ENCODE measurements around the gene EGFL8. TPM values are rescaled to one million over a fixed set of nuclear protein-coding genes. Genes with fewer than 3 reads are reported as not detected.

EGFL8 gene
- total and polyA plus RNA-seq, 9 of the 15 experiments (the other 6 are each of a cell fraction or from before 2014, with no cell fraction given), result 2.2 to 47.4 (median 14.2) TPM

- TF ChIP-seq ZNF592 (IDR thresholded peaks at IDR 0.05) (peak; percentile 78; the same call in 1 of the 2 replicates), OTX1 (CRISPR knock-in tag; IDR thresholded peaks at IDR 0.05) (peak; percentile 64), NR3C1 (CRISPR knock-in tag; IDR thresholded peaks at IDR 0.05) (peak; percentile 67; the same call in 1 of the 2 replicates), ZNF12 (CRISPR knock-in tag; IDR thresholded peaks at IDR 0.05) (peak; percentile 81; the same call in 1 of the 2 replicates), SRF (CRISPR knock-in tag; IDR thresholded peaks at IDR 0.05) (no peak), ZNF695 (CRISPR knock-in tag; IDR thresholded peaks at IDR 0.05) (no peak), TCF7L2 (IDR thresholded peaks at IDR 0.05; ENCODE audit: low read depth, low read length) (no peak), SRSF7 (optimal IDR thresholded peaks at IDR 0.05; ENCODE audit: low read depth, low read length) (no peak), CTCFL (IDR thresholded peaks at IDR 0.05; ENCODE audit: borderline replicate concordance, insufficient read depth, low read depth, low read length, poor library complexity, severe bottlenecking) (no peak), FOXJ3 (CRISPR knock-in tag; IDR thresholded peaks at IDR 0.05) (no peak), HCFC1 (IDR thresholded peaks at IDR 0.05; ENCODE audit: low read depth, low read length) (peak; percentile 80), SREBF1 (IDR thresholded peaks at IDR 0.05; ENCODE audit: borderline replicate concordance, low read depth, low read length) (no peak), E2F5 (CRISPR knock-in tag; IDR thresholded peaks at IDR 0.05) (peak; percentile 83; the same call in 1 of the 2 replicates), THRA (IDR thresholded peaks at IDR 0.05) (no peak), ZNF740 (CRISPR knock-in tag; IDR thresholded peaks at IDR 0.05) (no peak), ZNF740 (tag; IDR thresholded peaks at IDR 0.05) (no peak; a peak in 1 of 4 replicates), MAFF (IDR thresholded peaks at IDR 0.05; ENCODE audit: low read length) (peak; percentile 31; the same call in 1 of the 2 replicates), LARP7 (IDR thresholded peaks at IDR 0.05) (no peak)
Measured at GRCh38 chr6:32195902-32196681, 31.7 kb downstream of the EGFL8 start (continued).

Data from K562 (cell line).